HG02970 (cell line): Measurements from ENCODE around the gene LRRC8D.

ENCODE experiments used
- ATAC-seq: cut with Tn5 transposase; IDR thresholded peaks from one replicate; pipeline ENCODE4 v1.9.1; 2021; ENCODE audit warnings: mild to moderate bottlenecking, moderate library complexity, moderate number of reproducible peaks; ENCODE audit not compliant: unreplicated experiment, low FRiP score

Gene LRRC8D

DNA sequence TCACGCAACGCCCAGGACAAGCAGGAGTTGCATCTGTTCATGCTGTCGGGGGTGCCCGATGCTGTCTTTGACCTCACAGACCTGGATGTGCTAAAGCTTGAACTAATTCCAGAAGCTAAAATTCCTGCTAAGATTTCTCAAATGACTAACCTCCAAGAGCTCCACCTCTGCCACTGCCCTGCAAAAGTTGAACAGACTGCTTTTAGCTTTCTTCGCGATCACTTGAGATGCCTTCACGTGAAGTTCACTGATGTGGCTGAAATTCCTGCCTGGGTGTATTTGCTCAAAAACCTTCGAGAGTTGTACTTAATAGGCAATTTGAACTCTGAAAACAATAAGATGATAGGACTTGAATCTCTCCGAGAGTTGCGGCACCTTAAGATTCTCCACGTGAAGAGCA is 113.6 kb downstream of the LRRC8D start:
- ATAC-seq, result no peak

DNA sequence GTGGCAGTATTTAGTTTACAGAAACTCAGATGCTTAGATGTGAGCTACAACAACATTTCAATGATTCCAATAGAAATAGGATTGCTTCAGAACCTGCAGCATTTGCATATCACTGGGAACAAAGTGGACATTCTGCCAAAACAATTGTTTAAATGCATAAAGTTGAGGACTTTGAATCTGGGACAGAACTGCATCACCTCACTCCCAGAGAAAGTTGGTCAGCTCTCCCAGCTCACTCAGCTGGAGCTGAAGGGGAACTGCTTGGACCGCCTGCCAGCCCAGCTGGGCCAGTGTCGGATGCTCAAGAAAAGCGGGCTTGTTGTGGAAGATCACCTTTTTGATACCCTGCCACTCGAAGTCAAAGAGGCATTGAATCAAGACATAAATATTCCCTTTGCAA is 114.4 kb downstream of the LRRC8D start:
- no peak for ATAC-seq

DNA sequence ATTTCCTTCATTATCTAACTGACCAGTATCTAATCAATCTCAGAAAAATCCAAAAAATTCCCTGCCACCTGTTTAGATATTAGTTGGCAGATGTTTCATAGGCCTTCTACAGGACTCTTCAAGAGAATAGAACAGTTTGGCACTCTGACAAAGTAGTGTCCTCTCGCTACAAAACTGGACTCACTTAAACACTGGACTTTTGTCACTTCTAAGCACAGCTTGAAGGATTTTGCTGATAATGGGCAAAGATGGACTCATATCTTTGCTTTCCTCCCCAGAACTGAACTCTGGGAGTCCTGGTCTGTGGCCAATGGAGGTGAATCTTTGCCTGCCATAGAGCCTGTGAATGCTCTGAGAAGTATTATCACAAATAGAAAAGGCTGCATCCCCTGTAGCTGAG is 115.9 kb downstream of the LRRC8D start:
- ATAC-seq, result no peak

DNA sequence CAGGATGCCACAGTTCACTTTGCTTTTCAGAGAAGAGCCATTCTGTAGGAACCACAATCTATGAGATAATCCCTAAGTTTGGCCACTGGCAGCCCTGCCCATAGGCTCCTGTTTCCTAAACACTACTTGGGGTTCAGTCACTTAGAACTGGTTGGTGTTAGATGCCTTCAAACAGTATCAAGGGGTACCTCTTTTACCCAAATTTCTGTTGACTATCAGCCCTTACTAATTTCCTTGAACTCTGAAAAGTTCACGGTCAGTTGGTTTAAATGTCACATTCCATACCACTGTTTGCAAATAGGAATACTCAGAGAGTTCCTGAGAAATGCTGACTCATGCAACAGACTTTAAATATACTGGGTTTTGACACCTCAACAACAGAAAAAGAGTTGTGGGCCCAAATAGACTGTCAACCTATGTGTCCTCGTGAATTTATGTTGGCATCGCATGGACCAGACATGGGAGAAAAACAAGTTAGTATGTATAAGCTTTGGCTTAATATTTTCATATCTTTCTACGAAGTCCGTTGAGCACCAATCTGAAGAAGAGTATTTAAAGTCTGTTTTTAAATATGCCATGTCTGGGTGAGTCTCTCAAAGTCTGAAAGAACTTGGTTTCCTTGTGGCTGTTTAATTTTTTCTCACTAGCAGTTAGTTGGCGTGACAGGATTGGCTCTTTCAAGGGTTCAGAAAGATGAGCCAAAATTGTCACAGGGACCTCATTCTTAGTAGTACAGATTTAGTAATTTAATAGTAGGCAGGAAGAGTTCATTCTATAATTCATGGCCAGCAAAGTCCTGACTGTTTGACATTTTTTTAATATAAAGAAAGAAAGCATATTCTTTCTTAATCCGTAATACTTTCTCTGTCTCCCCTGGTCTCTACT is 117.6 kb downstream of the LRRC8D start:
- ATAC-seq, result no peak

DNA sequence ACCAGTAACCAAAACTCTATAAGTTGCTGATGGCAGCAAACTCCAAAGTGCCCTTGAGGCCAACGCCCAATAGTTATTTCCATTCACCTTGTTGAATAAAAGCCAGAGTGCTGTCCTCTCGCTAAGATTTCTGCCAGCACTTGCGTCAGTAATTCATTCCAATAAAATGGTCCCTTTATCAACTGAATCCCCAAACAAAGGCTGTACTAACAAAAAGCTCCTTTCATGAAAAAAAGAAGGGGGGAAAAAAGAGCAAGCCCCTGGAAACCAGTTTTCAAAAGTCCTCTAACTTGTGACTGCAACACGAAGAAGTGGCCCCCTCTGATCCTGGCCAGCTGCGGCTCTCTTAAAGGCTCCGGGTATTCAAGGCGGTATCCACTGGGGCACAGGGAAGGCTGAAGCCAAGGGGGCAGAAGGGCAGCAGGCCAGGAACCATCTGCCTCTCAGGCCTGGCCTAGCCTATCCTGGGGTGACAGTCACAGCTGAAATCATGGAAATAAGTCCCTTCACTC is 118.3 kb downstream of the LRRC8D start:
- no peak for ATAC-seq

DNA sequence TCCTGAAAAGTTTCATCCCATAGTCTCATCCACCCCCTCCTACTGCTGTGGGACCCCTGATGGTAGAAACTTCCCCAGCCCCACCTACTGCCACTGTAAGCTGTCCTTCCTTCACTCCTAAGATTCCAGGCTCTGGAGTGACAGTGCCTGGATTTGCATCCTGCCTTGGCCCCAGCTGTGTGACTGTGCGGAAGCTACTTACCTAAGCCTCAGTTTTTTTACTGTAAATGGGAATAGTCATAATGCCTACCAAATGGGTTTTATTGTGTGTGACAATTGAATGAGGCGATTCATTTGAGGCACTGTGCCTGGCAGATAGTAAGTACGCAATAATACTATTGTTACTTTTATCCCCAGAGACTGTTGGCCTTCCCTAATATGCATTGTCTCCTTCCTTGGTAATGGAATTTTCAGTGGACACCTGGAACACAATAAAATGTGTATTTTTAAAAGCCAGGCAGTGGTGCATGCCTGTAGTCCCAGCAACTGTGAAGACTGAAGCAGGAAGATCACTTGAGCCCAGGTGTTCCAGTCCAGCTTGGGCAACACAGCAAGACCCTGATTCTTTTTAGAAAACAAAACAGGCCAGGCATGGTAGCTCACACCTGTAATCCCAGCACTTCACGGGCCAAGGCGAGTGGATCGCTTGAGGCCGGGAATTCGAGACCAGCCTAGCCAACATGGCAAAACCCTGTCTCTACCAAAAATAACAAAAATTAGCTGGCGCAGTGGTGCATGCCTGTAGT is 119.0 kb downstream of the LRRC8D start:
- ATAC-seq, result no peak

DNA sequence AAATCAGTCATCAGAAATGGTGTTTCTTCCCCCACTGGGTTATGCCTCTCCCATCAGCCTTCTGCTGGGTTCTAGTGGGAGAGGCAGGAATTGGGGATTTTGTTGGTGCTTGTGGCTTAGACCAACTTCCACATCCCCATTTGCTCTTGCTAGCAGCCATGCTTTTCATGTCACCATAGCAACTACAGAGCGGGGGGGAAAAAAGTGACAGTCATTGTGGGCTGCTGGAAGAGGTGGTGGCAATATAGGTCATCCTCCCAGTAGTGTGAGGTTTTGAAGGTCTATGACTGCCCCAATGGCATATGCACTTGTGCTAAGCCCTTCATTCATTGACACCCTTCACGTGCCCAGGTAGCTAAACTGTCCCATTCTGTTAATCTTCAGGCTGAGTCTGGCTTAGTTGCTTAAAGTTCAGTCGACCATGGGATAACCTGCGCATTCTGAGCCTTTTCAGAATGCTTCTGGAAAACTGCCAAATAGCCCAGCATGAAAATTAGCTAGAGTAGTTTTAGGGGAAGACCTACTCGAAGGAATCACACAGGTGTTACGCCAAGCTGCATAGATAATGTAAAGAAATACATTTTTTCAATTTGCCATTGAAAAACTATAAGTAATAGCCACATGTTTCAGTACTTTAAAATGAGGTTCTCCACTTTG is 120.4 kb downstream of the LRRC8D start:
- no peak for ATAC-seq

DNA sequence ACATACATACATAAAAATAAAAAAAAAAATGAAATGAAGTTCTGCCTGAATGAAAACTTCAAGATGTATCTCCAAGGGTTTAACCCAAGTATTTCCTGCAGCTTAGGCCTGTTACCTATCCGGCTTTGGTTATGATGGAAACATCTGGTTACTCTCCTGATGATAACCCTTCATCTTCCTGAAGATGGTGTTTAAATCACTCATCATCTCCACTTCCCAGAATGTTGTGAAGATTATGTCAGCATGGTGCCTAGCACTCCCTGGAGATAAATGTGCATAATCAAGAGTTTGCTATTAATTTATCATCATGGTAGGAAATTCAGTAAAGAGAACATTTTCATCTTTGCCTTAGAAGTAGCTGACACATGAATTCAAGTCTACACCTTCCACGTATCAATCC is 121.2 kb downstream of the LRRC8D start:
- no peak for ATAC-seq

DNA sequence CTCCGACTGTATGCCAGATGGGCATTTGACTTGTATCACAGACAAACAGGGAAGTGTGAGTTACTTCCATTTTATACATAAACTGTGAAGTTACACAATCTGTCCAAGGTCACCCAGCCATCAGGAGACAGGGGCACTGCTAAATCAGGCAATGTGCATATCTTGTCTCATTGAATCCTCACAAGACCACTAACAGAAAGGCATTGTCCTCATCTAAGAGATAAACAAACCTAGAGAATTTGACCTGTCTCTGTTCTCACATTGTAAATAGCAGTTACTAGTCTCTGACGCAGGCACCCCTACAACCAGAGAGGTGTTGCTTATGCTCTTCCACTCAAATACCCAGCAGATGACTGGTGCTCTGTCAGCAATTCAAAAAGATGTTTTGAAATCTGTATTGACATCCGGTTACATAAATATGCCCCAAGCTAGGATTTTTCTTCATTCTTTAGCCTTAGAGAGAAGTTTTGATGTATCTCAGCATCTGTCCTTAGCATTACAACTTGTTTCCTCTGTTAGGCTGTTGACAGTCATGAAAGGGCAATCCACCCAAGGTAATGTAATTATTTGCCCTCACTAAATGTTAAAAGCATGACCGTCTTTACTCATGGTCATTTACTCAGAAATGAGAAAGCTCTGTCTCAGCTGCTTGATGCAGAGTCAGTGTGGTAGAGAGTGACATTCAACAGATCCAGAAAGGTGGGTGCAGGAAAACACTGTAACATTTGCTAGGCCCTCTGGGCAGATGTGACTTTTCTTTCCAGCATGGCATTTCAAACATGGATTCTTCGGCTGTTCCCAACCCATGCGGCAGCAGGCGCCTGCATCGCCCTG is 122.2 kb downstream of the LRRC8D start:
- ATAC-seq, result no peak

DNA sequence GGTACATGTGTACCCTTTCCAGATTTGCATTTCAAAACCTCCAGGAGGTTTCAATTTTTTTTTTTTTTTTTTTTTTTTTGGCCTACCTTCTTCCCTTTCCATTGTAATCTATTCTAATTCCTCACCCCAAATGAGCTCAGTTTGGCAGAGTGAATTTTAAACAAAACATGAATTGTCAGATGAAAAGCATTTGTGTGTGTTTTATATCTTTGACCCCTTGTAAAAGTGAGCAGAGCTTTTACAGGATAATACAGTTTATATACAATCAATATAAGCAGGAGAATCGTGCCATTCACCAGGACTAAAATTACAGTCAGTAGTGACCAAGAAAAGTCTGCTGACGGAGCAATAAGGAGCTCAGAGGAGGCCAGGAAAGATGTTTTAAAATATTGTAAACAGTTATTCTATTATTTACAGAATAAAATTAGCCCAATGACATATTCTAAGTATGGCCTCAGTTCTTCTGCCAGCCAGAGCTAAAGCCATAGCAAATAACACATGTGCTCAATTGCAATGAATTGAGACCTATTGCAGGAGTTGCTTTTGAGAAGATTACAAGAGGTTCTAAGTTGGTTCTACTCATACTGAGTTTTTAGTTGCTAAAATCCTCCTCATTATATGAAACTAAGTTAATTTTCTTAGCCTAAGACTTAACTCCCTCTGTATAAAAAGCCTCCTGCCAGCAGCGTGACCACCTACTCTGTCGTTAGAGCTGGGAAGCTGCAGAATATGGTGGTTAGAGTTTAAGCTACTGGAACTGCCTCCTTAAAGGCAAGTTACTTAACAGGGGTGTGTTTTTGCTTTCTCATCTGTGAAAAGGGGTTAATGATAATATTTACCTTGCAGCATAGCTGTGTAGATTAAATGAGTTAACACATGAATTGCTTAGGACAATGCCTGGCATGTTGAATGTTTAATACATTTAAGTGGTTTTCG is 123.3 kb downstream of the LRRC8D start:
- ATAC-seq, result no peak

DNA sequence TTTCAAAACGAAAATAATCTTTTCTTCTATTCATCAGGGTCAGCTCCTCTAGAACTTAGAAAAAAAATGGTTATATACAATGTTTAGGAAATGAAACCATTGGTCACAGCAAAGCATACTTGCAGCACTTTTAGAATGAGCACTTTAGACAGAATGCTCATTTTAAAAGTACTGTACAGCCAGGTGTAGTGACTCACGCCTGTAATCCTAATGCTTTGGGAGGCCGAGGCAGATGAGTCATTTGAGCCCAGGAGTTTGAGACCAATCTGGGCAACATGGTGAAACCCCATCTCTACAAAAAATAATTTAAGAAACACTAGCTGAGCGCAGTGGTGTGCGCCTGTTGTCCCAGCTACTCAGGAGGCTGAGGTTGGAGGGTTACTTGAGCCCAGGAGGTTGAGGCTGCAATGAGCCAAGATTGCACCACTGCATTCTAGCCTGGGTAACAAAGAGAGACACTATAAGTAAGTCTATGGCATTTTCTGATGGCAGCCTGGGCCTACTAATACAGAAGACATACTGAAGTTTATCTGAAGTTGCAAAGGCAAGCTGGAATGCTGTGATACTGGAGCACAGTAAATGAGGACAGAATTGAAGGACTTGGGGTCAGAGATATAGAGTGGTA is 125.1 kb downstream of the LRRC8D start:
- ATAC-seq, result peak; percentile 45

DNA sequence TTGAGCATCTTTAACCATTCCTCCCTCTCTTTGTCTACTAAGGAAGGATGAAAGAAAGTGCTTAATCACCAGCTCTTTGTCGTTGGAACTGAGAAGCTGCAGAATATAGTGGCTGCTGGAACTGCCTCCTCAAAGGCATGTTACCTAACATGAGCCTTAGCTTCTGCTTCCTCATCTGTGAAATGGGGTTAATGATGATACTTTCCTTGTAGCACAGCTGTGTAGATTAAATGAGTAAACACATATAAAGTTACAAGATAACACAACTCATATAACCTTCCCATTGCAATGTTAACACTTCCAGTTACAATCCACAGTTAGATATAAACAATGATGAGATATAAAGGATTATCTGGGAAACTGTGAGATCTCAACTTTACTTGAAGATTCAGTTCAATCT is 125.7 kb downstream of the LRRC8D start:
- no peak for ATAC-seq

DNA sequence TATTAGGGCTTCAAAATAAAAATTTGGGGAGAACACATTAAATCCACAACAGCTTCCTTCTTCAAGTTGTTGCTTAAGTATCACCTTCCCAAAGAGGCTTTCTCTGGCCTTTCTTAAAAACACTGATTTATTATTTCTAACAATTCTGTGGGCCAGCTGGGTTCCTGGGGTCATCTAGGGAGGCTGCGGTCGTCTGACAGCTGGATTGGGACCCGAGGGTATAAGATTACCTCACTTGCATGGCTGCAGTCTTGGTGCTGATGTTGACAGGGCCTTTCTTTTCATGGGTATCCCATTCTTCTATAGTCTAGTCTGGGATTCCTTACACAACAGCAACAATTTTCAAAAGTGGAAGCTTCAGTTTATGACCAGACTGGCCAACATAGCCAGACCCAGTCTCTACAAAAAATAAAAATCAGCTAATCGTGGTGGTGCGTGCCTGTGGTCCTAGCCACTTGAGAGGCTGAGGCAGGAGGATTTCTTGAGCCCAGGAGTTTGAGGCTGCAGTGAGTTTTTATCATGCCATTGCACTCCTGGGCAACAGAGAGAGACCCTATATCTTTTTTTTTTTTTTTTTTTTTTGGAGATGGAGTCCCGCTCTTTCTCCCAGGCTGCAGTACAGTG is 128.0 kb downstream of the LRRC8D start:
- ATAC-seq, result no peak

DNA sequence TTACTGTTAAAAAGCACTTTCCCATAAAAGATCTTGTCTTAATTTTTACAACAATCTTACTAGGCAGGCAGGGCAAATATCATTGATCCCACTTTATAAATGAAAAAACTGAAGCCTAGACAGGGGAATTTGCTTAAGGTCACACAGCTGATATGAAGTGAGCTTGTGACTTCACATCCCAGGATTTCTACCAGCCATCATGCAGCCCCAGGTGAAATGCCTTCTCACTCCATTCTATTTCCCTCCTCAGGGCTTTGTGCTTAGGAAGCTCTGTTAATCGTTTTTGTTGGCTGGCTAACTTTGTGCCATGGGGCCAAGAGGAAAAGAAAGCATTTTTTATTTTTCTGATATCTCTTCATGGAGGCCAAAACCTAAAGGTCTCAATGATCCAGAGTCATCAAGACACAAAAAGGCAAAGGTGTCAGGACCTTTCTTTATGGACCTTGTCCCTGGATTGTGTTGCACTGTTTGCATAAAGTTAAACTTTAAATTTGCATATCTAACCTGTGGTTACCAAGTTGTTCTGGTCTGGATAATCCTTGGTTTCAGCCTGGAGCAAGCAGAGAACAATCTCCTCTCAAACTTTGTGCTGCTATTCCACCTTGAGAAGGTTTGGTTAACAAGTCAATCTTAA is 129.3 kb downstream of the LRRC8D start:
- ATAC-seq, result no peak

DNA sequence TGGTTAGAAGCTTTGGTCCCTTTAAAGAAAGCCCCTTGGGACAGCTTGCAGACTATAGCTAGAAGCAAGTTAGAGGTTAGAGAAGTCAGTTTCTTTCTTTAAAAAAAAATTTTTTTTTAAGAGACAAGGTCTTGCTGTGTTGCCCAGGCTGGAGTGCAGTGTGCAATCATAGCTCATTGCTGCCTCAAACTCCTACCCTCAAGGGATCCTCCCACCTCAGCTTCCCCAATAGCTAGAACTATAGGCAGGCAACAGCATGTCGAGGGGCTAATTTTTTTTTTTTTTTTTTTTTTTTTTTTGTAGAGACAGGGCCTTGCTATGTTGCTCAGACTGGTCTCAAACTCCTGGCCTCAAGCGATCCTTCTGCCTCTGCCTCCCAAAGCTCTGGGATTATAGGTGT is 129.9 kb downstream of the LRRC8D start:
- no peak for ATAC-seq

DNA sequence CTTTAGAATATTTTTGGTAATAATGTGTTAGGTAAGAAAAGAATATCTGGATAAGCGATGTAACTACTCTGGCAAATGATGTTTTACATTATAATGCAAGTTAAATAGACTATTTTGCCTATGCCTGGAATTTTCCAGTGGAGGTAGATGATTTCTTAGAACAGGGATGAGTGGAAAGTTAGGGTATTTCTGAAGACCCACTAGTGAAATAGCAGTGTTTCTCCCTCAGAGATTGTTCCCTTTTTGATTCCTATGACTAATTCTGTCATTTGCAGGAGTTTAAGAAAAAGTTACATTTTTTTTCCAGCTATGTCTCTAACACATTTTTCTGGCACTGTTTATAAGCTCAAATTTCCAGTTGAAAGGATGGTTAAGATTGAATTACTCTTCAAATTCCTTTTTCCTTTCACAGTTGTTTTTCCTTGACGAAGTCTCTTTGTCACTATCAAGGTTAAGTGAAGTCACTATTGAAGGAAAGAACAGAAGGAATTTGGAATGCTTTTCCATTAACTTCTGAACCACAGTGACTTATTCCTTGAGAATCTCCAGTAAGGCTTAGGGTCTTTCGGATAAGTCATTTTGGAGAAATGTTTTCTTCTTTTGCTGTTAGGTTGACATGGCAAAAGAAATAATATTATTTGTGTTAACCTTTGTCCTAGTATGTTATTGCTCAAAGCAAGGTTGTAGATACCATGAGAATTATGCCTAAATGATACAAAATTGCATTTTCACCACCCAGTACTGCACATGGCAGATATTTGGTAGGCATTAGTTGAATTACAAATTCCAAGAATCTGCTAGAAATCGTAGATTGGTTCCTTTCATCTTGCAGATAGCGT is 131.2 kb downstream of the LRRC8D start:
- ATAC-seq, result no peak

DNA sequence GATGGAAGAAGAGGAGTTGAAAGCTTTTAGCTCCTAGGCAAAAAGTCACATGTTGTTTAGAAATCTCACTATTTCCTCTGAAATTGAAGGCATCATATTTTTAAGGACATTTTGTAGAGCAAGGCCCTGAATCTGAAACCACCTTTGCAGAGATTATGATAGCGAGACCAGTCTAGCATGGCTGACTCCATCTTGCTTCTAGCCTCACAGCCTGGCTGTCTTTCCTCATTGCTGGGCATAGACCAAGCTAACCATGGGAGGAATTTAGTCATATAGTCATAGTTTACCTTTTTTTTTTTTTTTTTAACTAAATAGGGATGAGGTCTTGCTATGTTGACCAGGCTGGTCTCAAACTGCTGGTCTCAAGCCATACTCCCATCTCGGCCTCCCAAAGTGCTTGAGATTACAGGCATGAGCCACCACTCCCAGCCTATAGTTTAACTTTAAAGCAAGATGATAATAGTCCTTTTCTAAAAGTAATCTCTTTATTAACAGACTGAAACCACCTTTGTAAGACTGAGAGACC is 131.8 kb downstream of the LRRC8D start:
- ATAC-seq, result no peak
